SK-N-SH (cell line): ENCODE results near the gene HTR2B. TPM values are rescaled to one million over a fixed set of nuclear protein-coding genes. Genes with fewer than 3 reads are reported as not detected.

Source experiments
- CTCF ChIA-PET: fragments of 300-600, 350-600 bp; formaldehyde crosslinking; extraction: SDS; loops from one replicate; lab custom pipeline; 2021; lab: Yijun Ruan, JAX
- POLR2A ChIA-PET: fragments of 350-600 bp; sonication (Branson Sonifier 250); formaldehyde crosslinking; extraction: SDS; loops from one replicate; lab custom pipeline; 2020; ENCODE audit warnings: antibody characterized with exemption, inconsistent platforms; lab: Yijun Ruan, JAX
- DNase-seq: peaks from one replicate; pipeline ENCODE4 v3.0.0; 2012
- H2AFZ ChIP-seq: fragments of 200-600 bp; sonication (generic); 2 replicates; pipeline ENCODE4 v1.8.1; 2016; ENCODE audit warnings: antibody characterized with exemption, mild to moderate bottlenecking, low read depth
- H3F3A ChIP-seq: fragments of 200-600 bp; sonication (generic); replicated peaks from 2 replicates; pipeline ENCODE3; 2016; ENCODE audit warnings: antibody characterized with exemption, mild to moderate bottlenecking; ENCODE audit not compliant: insufficient read depth
- H3K27ac ChIP-seq, 2 experiments: fragments of 200-500 bp in 1 of 2; fragments of 200-600 bp in 1 of 2; sonication (Bioruptor generic) in 1 of 2; sonication (generic), shearing (Covaris generic) in 1 of 2; 2 replicates each; pipeline versions ENCODE4 v1.5.1 to v1.6.1; 2014 to 2016; ENCODE audit warnings: low read depth in 2 of 2, inconsistent platforms in 1 of 2, low read length in 1 of 2, mild to moderate bottlenecking in 1 of 2, mixed read lengths in 1 of 2
- H3K27me3 ChIP-seq: fragments of 200-600 bp; sonication (generic), shearing (Covaris generic); 2 replicates; pipeline ENCODE4 v1.6.1; 2016; ENCODE audit warnings: mixed run types; ENCODE audit not compliant: insufficient read depth
- H3K36me3 ChIP-seq, 2 experiments: fragments of 200-500 bp in 1 of 2; fragments of 200-600 bp in 1 of 2; sonication (Bioruptor generic) in 1 of 2; sonication (generic) in 1 of 2; replicated peaks in 1 of 2; 2 replicates each; pipeline versions ENCODE3 to v1.5.1; 2014 to 2016; ENCODE audit warnings: low read length in 1 of 2, mild to moderate bottlenecking in 1 of 2; ENCODE audit not compliant: insufficient read depth in 2 of 2, control insufficient read depth in 1 of 2
- H3K4me1 ChIP-seq, 2 experiments: fragments of 200-500 bp in 1 of 2; fragments of 200-600 bp in 1 of 2; sonication (Bioruptor generic) in 1 of 2; sonication (generic), shearing (Covaris generic) in 1 of 2; 2 replicates each; pipeline versions ENCODE4 v1.5.1 to v1.6.1; 2014 to 2016; ENCODE audit warnings: low read depth in 1 of 2, low read length in 1 of 2, mixed run types in 1 of 2; ENCODE audit not compliant: insufficient read depth in 2 of 2, control insufficient read depth in 1 of 2
- H3K4me2 ChIP-seq: fragments of 200-600 bp; sonication (generic), shearing (Covaris generic); 2 replicates; pipeline ENCODE4 v1.6.1; 2017; ENCODE audit warnings: mixed run types
- H3K4me3 ChIP-seq, 2 experiments: fragments of 200-500 bp in 1 of 2; fragments of 200-600 bp in 1 of 2; sonication (Bioruptor generic) in 1 of 2; sonication (generic), shearing (Covaris generic) in 1 of 2; 2 replicates each; pipeline versions ENCODE4 v1.5.1 to v1.8.1; 2014 to 2016; ENCODE audit warnings: low read depth in 2 of 2, inconsistent platforms in 1 of 2, low read length in 1 of 2, mild to moderate bottlenecking in 1 of 2, mixed read lengths in 1 of 2, moderate library complexity in 1 of 2
- H3K79me2 ChIP-seq: fragments of 200-600 bp; sonication (generic); 2 replicates; pipeline ENCODE4 v1.8.1; 2017; ENCODE audit warnings: mild to moderate bottlenecking; ENCODE audit not compliant: insufficient read depth
- H3K9ac ChIP-seq: fragments of 200-600 bp; sonication (generic); 2 replicates; pipeline ENCODE4 v1.6.1; 2017; ENCODE audit warnings: mixed run types
- H3K9me2 ChIP-seq: fragments of 200-600 bp; sonication (generic); 2 replicates; pipeline ENCODE4 v1.6.1; 2017; ENCODE audit warnings: mixed run types
- H3K9me3 ChIP-seq: fragments of 200-600 bp; sonication (generic); 2 replicates; pipeline ENCODE4 v1.6.1; 2017; ENCODE audit warnings: mixed run types, mild to moderate bottlenecking, moderate library complexity
- H4K20me1 ChIP-seq: fragments of 200-600 bp; sonication (generic); 2 replicates; pipeline ENCODE4 v1.6.1; 2017; ENCODE audit warnings: mild to moderate bottlenecking, mixed run types; ENCODE audit not compliant: insufficient read depth
- CHD2 ChIP-seq: fragments of 150-350 bp; IDR thresholded peaks from 2 replicates; pipeline ENCODE4 v1.6.1; 2018; ENCODE audit warnings: low read length; ENCODE audit not compliant: partially characterized antibody
- ELF1 ChIP-seq: IDR thresholded peaks from 2 replicates; pipeline ENCODE4 v1.4.0; 2012
- FOSL2 ChIP-seq: IDR thresholded peaks from 2 replicates; pipeline ENCODE4 v1.4.0; 2012; ENCODE audit warnings: low read depth, mild to moderate bottlenecking, moderate library complexity, borderline replicate concordance
- FOXJ3 ChIP-seq: sonication (generic); formaldehyde crosslinking; IDR thresholded peaks from 2 replicates; pipeline ENCODE4 v1.5.1; 2020; ENCODE audit warnings: mild to moderate bottlenecking, missing genetic modification reagents
- FOXM1 ChIP-seq: IDR thresholded peaks from 2 replicates; pipeline ENCODE4 v1.4.0; 2012; ENCODE audit warnings: low read depth, mild to moderate bottlenecking
- GABPA ChIP-seq: IDR thresholded peaks from 2 replicates; pipeline ENCODE4 v1.4.0; 2012; ENCODE audit warnings: low read depth, mild to moderate bottlenecking
- IRF3 ChIP-seq: fragments of 150-350 bp; IDR thresholded peaks from 2 replicates; pipeline ENCODE4 v1.6.1; 2016; ENCODE audit warnings: mild to moderate bottlenecking, low read depth, low read length
- JUND ChIP-seq: IDR thresholded peaks from 2 replicates; pipeline ENCODE4 v1.4.0; 2012
- MEF2A ChIP-seq: IDR thresholded peaks from 2 replicates; pipeline ENCODE4 v1.4.0; 2012; ENCODE audit warnings: low read depth, borderline replicate concordance
- NFIC ChIP-seq: IDR thresholded peaks from 2 replicates; pipeline ENCODE4 v1.4.0; 2012; ENCODE audit warnings: borderline replicate concordance
- NRF1 ChIP-seq: IDR thresholded peaks from 2 replicates; pipeline ENCODE4 v1.6.1; 2012; ENCODE audit warnings: low read depth, mild to moderate bottlenecking, low read length
- POLR2AphosphoS5 ChIP-seq: IDR thresholded peaks from 2 replicates; pipeline ENCODE4 v1.6.1; 2012; ENCODE audit warnings: low read depth, low read length
- RAD21 ChIP-seq: IDR thresholded peaks from 2 replicates; pipeline ENCODE4 v1.6.1; 2012; ENCODE audit warnings: mild to moderate bottlenecking, low read length
- RCOR1 ChIP-seq: fragments of 150-350 bp; IDR thresholded peaks from 2 replicates; pipeline ENCODE4 v1.6.1; 2017; ENCODE audit warnings: antibody characterized with exemption, low read length
- REST ChIP-seq: IDR thresholded peaks from 2 replicates; pipeline ENCODE4 v1.6.1; 2012; ENCODE audit warnings: mild to moderate bottlenecking, low read depth, low read length, moderate library complexity
- RFX5 ChIP-seq: IDR thresholded peaks from 2 replicates; pipeline ENCODE4 v1.6.1; 2012; ENCODE audit warnings: mild to moderate bottlenecking, improper control_type of control experiment, low read length
- RXRA ChIP-seq: IDR thresholded peaks from 2 replicates; pipeline ENCODE4 v1.4.0; 2012; ENCODE audit warnings: low read depth, mild to moderate bottlenecking, borderline replicate concordance
- SIN3A ChIP-seq: IDR thresholded peaks from 2 replicates; pipeline ENCODE4 v1.6.1; 2012; ENCODE audit warnings: low read depth, mild to moderate bottlenecking, low read length, moderate library complexity, borderline replicate concordance
- SMC3 ChIP-seq: IDR thresholded peaks from 2 replicates; pipeline ENCODE4 v1.6.1; 2012; ENCODE audit warnings: low read depth, low read length, improper control_type of control experiment
- TAF1 ChIP-seq: IDR thresholded peaks from 2 replicates; pipeline ENCODE4 v1.6.1; 2012; ENCODE audit warnings: low read depth, mild to moderate bottlenecking, low read length, moderate library complexity, borderline replicate concordance
- TCF12 ChIP-seq: IDR thresholded peaks from 2 replicates; pipeline ENCODE4 v1.4.0; 2012
- TEAD4 ChIP-seq: IDR thresholded peaks from 2 replicates; pipeline ENCODE4 v1.4.0; 2012; ENCODE audit warnings: mild to moderate bottlenecking, borderline replicate concordance; ENCODE audit not compliant: insufficient read depth
- USF2 ChIP-seq: fragments of 150-350 bp; IDR thresholded peaks from 2 replicates; pipeline ENCODE4 v1.6.1; 2017; ENCODE audit warnings: antibody characterized with exemption, low read length, low read depth, borderline replicate concordance
- YY1 ChIP-seq: IDR thresholded peaks from 2 replicates; pipeline ENCODE4 v1.4.0; 2012; ENCODE audit warnings: low read depth, mild to moderate bottlenecking
- WGBS: methylation state at CpG from one replicate; pipeline ENCODE4 v1.1.6; 2017; ENCODE audit warnings: low lambda C conversion rate; 5-methylcytosine and 5-hydroxymethylcytosine counted together
- polyA plus RNA-seq, 3 experiments: library from polyadenylated mRNA; depleted of rRNA; stranded (reverse); fragments of >200 nt; gene quantifications; 2 replicates each; pipeline ENCODE4 v1.2.3, GENCODE V29; 2012
- TF ChIP-seq, protein P1 (sequence below): IDR thresholded peaks from 2 replicates; pipeline ENCODE4 v1.4.0; 2012; ENCODE audit warnings: low read depth
- TF ChIP-seq, protein P2 (sequence below): fragments of 200-600 bp; sonication (generic); IDR thresholded peaks from 2 replicates; pipeline ENCODE4 v1.6.1; 2017; ENCODE audit warnings: antibody characterized with exemption, mild to moderate bottlenecking, moderate library complexity
- TF ChIP-seq, protein P3 (sequence below): IDR thresholded peaks from 2 replicates; pipeline ENCODE4 v1.4.0; 2012; ENCODE audit warnings: low read depth, borderline replicate concordance

HTR2B gene
- polyA plus RNA-seq, 1 of the 3 experiments (the other 2 are of a cell fraction) = 0.25 TPM

- H2AFZ ChIP-seq = no peak overlapping the region
- no peaks in the 10 kb centered on the region for H3K27me3 ChIP-seq
- H3K27ac ChIP-seq = peak overlapping the region; percentile 65 to 98
- POLR2A ChIA-PET = no interaction called here
- peak overlapping the region; percentile 63 for H3K4me2 ChIP-seq
- no peak for DNase-seq
- H3K9ac ChIP-seq = peak overlapping the region; percentile 25; the same call in 1 of the 2 replicates
- WGBS = 11% methylated on average over 2 of the region's 2 CpGs
- H3K9me3 ChIP-seq = no peaks in the 10 kb centered on the region
- CTCF ChIA-PET = interaction anchor here (0.7 to 1.5 kb wide), 3 partner anchors 16 to 31 kb away, joined by 3 to 5 read pairs (median 3); no protein-coding TSS in a partner anchor
- H3K9me2 ChIP-seq = no peaks in the 10 kb centered on the region
- peaks cover 6 to 21% of the 10 kb centered on the region in 2 experiments for H3K4me1 ChIP-seq
- H3K79me2 ChIP-seq = 0 out of 2 replicates have a peak, but pooled peaks cover 4% of the 10 kb centered on the region
- H3K4me3 ChIP-seq = no peak overlapping the region
- H3K36me3 ChIP-seq = peaks cover 32 to 49% of the 10 kb centered on the region in 2 experiments
- H4K20me1 ChIP-seq = no peaks in the 10 kb centered on the region
- peaks cover 30% of the 10 kb centered on the region for H3F3A ChIP-seq
- TF ChIP-seq GABPA (peak; percentile 29; the same call in 1 of the 2 replicates), IRF3 (no peak), FOXM1 (peak; percentile 51; the same call in 1 of the 2 replicates), YY1 (0 out of 2 replicates have a peak, but pooled peaks have one; percentile 33), SIN3A (peak; percentile 80; the same call in 1 of the 2 replicates), TAF1 (no peak), MEF2A (peak; percentile 37; the same call in 1 of the 2 replicates), REST (no peak), NRF1 (no peak), TCF12 (peak; percentile 86), POLR2AphosphoS5 (peak; percentile 54; the same call in 1 of the 2 replicates), JUND (peak; percentile 90), RAD21 (no peak), RCOR1 (no peak), RXRA (peak; percentile 87), ELF1 (peak; percentile 31; the same call in 1 of the 2 replicates), FOXJ3 (CRISPR knock-in tag) (no peak), CHD2 (no peak), TEAD4 (peak; percentile 87), USF2 (no peak), SMC3 (no peak), FOSL2 (peak; percentile 80), RFX5 (no peak), NFIC (peak; percentile 60; the same call in 1 of the 2 replicates)
- TF ChIP-seq, protein P1, sequence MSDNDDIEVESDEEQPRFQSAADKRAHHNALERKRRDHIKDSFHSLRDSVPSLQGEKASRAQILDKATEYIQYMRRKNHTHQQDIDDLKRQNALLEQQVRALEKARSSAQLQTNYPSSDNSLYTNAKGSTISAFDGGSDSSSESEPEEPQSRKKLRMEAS = peak; percentile 69; the same call in 1 of the 2 replicates
- TF ChIP-seq, protein P2, sequence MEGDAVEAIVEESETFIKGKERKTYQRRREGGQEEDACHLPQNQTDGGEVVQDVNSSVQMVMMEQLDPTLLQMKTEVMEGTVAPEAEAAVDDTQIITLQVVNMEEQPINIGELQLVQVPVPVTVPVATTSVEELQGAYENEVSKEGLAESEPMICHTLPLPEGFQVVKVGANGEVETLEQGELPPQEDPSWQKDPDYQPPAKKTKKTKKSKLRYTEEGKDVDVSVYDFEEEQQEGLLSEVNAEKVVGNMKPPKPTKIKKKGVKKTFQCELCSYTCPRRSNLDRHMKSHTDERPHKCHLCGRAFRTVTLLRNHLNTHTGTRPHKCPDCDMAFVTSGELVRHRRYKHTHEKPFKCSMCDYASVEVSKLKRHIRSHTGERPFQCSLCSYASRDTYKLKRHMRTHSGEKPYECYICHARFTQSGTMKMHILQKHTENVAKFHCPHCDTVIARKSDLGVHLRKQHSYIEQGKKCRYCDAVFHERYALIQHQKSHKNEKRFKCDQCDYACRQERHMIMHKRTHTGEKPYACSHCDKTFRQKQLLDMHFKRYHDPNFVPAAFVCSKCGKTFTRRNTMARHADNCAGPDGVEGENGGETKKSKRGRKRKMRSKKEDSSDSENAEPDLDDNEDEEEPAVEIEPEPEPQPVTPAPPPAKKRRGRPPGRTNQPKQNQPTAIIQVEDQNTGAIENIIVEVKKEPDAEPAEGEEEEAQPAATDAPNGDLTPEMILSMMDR = no peak
- TF ChIP-seq, protein P3, sequence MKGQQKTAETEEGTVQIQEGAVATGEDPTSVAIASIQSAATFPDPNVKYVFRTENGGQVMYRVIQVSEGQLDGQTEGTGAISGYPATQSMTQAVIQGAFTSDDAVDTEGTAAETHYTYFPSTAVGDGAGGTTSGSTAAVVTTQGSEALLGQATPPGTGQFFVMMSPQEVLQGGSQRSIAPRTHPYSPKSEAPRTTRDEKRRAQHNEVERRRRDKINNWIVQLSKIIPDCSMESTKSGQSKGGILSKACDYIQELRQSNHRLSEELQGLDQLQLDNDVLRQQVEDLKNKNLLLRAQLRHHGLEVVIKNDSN = no peak
Measured at GRCh38 chr2:231161877-231162329, 37.1 kb upstream of the HTR2B start.
